HEK293T (cell line): ENCODE measurements around the gene SIM1.

ENCODE experiments used
- FOXM1 ChIP-seq: fragments of 450-650 bp; IDR thresholded peaks from 2 replicates; pipeline ENCODE4 v1.6.1; 2017; ENCODE audit warnings: mild to moderate bottlenecking, borderline replicate concordance
- SP1 ChIP-seq: fragments of 450-650 bp; IDR thresholded peaks from 2 replicates; pipeline ENCODE4 v1.6.1; 2017
- SUZ12 ChIP-seq: fragments of 450-650 bp; IDR thresholded peaks from 2 replicates; pipeline ENCODE4 v1.6.1; 2016; ENCODE audit warnings: mild to moderate bottlenecking

DNA sequence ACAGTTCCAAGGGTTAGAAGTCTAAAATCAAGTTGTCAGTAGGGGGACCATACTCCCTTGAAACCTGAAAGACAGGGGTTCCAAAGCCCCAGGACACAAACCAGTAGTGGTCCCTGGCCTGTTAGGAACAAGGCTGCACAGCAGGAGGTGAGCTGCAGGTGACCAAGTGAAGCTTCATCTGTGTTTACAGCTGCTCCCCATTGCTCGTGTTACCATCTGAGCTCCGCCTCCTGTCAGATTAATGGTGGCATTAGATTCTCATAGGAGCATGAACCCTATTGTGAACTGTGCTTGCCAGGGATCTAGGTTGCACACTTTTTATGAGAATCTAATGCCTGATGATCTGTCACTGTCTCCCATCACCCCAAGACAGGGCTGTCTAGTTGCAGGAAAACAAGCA is 25.3 kb upstream of the SIM1 start:
- TF ChIP-seq SUZ12 = no peak
- no peak for TF ChIP-seq SP1
- no peak for TF ChIP-seq FOXM1
